HepG2 (cell line): ENCODE measurements around the gene TTC16. TPM values are rescaled to one million over a fixed set of nuclear protein-coding genes. Genes with fewer than 3 reads are reported as not detected.

ENCODE experiments used
- AKAP8 ChIP-seq: sonication (generic); formaldehyde crosslinking; IDR thresholded peaks from 2 replicates; pipeline ENCODE4 v1.5.1; 2020; ENCODE audit warnings: mild to moderate bottlenecking, missing genetic modification reagents
- ARNTL ChIP-seq: sonication (generic); formaldehyde crosslinking; IDR thresholded peaks from 2 replicates; pipeline ENCODE4 v1.4.0; 2020; ENCODE audit warnings: mild to moderate bottlenecking, missing genetic modification reagents
- ATF1 ChIP-seq: IDR thresholded peaks from 2 replicates; pipeline ENCODE4 v1.6.1; 2016; ENCODE audit warnings: mild to moderate bottlenecking, control low read depth
- ATF7 ChIP-seq, 2 experiments: fragments of 450-650 bp in 1 of 2; sonication (generic) in 1 of 2; formaldehyde crosslinking in 1 of 2; IDR thresholded peaks; 2 replicates each; pipeline versions ENCODE4 v1.4.0 to v1.6.1; 2016 to 2020; ENCODE audit warnings: antibody characterized with exemption in 1 of 2, mild to moderate bottlenecking in 1 of 2, missing genetic modification reagents in 1 of 2
- CBFB ChIP-seq: sonication (generic); formaldehyde crosslinking; IDR thresholded peaks from 2 replicates; pipeline ENCODE4 v1.4.0; 2020; ENCODE audit warnings: missing genetic modification reagents
- KDM5A ChIP-seq: fragments of 200-600 bp; sonication (generic); IDR thresholded peaks from 2 replicates; pipeline ENCODE4 v1.7.0; 2018; ENCODE audit warnings: antibody characterized with exemption, mild to moderate bottlenecking, low read length, borderline replicate concordance
- NBN ChIP-seq: fragments of 450-650 bp; conservative IDR thresholded peaks from 2 replicates; pipeline ENCODE4 v1.6.1; 2017
- SP4 ChIP-seq: sonication (generic); formaldehyde crosslinking; IDR thresholded peaks from 2 replicates; pipeline ENCODE4 v1.8.1; 2023; ENCODE audit warnings: mild to moderate bottlenecking, missing genetic modification reagents
- ZBTB21 ChIP-seq: sonication (generic); formaldehyde crosslinking; IDR thresholded peaks from 2 replicates; pipeline ENCODE4 v1.4.0; 2020; ENCODE audit warnings: missing genetic modification reagents
- ZFP1 ChIP-seq: IDR thresholded peaks from 2 replicates; pipeline ENCODE4 v1.6.1; 2016
- ZFP36L1 ChIP-seq: sonication (generic); formaldehyde crosslinking; IDR thresholded peaks from 2 replicates; pipeline ENCODE4 v1.8.0; 2022; ENCODE audit warnings: mild to moderate bottlenecking, missing genetic modification reagents, moderate library complexity
- ZNF317 ChIP-seq: sonication (generic); formaldehyde crosslinking; IDR thresholded peaks from 2 replicates; pipeline ENCODE4 v1.5.0; 2020; ENCODE audit warnings: mild to moderate bottlenecking, missing genetic modification reagents
- ZNF335 ChIP-seq: sonication (generic); formaldehyde crosslinking; IDR thresholded peaks from 2 replicates; pipeline ENCODE4 v1.4.0; 2020; ENCODE audit warnings: missing genetic modification reagents
- ZNF350 ChIP-seq: sonication (generic); formaldehyde crosslinking; IDR thresholded peaks from 2 replicates; pipeline ENCODE4 v1.4.0; 2020; ENCODE audit warnings: mild to moderate bottlenecking, low read depth, missing genetic modification reagents, borderline replicate concordance
- polyA plus RNA-seq, 8 experiments: library from polyadenylated mRNA; depleted of rRNA in 3 of 8; stranded (reverse) in 7 of 8; unstranded in 1 of 8; fragments of >200 nt; fragmentation: Illumina TruSeq in 4 of 8; extraction: Trizol in 4 of 8; gene quantifications; 2 replicates each; pipeline versions ENCODE4 v1.2.1 to v1.2.3, GENCODE V29; 2011 to 2016; ENCODE audit warnings: low read depth in 4 of 8, missing spikeins in 1 of 8, mixed read lengths in 1 of 8; ENCODE audit not compliant: insufficient read depth in 1 of 8
- total RNA-seq, 5 experiments: library from RNA; depleted of rRNA; stranded (reverse); fragments of >200 nt; fragmentation: Illumina TruSeq; extraction: Trizol; gene quantifications; 2 replicates each; pipeline ENCODE4 v1.2.3, GENCODE V29; 2016; ENCODE audit warnings: low read depth in 1 of 5
- TF ChIP-seq, protein P1 (sequence below): sonication (generic); formaldehyde crosslinking; IDR thresholded peaks from 2 replicates; pipeline ENCODE4 v1.5.1; 2020; ENCODE audit warnings: mild to moderate bottlenecking, missing genetic modification reagents, moderate library complexity
- TF ChIP-seq, protein P2 (sequence below): sonication (generic); formaldehyde crosslinking; conservative IDR thresholded peaks from 2 replicates; pipeline ENCODE4 v1.8.0; 2022; ENCODE audit warnings: mild to moderate bottlenecking, moderate library complexity, missing genetic modification reagents
- TF ChIP-seq, protein P3 (sequence below): sonication (generic); formaldehyde crosslinking; conservative IDR thresholded peaks from 2 replicates; pipeline ENCODE4 v1.8.0; 2022; ENCODE audit warnings: missing genetic modification reagents
- TF ChIP-seq, protein P4 (sequence below): IDR thresholded peaks from 2 replicates; pipeline ENCODE4 v1.6.1; 2018; ENCODE audit warnings: missing genetic modification reagents, mild to moderate bottlenecking, missing compliant biosample characterization
- TF ChIP-seq, protein P5 (sequence below): sonication (generic); formaldehyde crosslinking; IDR thresholded peaks from 2 replicates; pipeline ENCODE4 v1.8.1; 2023; ENCODE audit warnings: missing genetic modification reagents, mild to moderate bottlenecking, borderline replicate concordance
- TF ChIP-seq, protein P6 (sequence below): IDR thresholded peaks from 2 replicates; pipeline ENCODE4 v1.6.1; 2012; ENCODE audit warnings: inconsistent platforms

The TTC16 gene
- total and polyA plus RNA-seq, 2 of the 13 experiments (the other 11 are each of a cell fraction or from before 2014, with no cell fraction given): not detected

DNA sequence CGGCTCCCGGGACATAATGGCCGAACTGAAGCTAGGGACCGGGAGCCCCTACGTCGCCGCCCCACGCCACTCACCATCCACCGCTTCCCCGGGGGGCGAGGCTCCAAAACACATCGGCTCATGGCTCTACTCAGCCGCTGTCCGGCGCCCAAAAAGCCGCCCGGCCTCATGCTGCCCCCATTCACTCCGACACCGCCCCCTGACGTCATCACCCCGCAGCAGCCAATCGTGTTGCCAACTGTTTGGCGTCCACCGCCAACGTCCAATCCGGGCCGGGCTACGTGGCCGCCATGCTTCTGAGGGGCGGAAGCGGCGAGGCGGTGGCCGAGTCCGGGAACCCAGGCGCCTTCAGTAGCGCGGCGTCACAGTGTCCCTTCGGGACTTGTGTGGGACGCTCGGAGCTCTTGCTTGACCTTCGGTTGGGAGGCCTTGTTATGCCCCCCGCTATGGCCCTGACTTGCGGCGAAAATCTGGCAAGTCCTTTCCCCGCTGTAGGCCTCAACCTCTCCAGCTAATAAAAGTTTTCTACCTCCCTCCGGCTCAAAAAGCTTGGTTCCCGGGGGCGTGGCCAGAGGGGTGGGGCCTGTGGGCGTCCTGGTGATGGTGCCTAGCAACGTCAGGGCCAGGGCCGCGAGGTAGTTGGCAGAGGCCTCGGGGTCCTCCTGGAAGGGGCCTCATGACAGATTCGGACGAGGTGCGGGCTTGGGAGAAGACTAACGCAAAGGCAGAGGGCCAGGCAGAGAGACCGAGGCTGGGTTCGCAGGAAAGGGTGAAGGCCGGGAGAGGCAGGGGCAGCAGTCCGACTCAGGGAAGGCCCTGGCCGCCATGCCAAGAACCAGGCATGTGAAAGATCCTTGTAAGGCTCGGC lies at the start of gene TTC16, which contains the start of gene PTRH1 (continued):
- TF ChIP-seq ZBTB21 (0 out of 2 replicates have a peak, but pooled peaks have one; percentile 26), ZNF335 (CRISPR knock-in tag) (peak; percentile 89), ZNF350 (CRISPR knock-in tag) (no peak; the same call in 1 of the 2 replicates), ZNF317 (CRISPR knock-in tag) (0 out of 2 replicates have a peak, but pooled peaks have one; percentile 46), AKAP8 (CRISPR knock-in tag) (0 out of 2 replicates have a peak, but pooled peaks have one; percentile 30), SP4 (CRISPR knock-in tag) (peak; percentile 92), CBFB (CRISPR knock-in tag) (peak; percentile 20; the same call in 1 of the 2 replicates), ATF7 (IDR thresholded peaks at IDR 0.05) (peak; percentile 98), ATF7 (CRISPR knock-in tag; IDR thresholded peaks at IDR 0.05) (peak; percentile 85; the same call in 1 of the 2 replicates), ATF1 (CRISPR knock-in tag) (peak; percentile 96), ZFP36L1 (CRISPR knock-in tag) (no peak), ZFP1 (0 out of 2 replicates have a peak, but pooled peaks have one; percentile 32), NBN (no peak), ARNTL (CRISPR knock-in tag) (no peak), KDM5A (no peak)
- TF ChIP-seq, protein P1, sequence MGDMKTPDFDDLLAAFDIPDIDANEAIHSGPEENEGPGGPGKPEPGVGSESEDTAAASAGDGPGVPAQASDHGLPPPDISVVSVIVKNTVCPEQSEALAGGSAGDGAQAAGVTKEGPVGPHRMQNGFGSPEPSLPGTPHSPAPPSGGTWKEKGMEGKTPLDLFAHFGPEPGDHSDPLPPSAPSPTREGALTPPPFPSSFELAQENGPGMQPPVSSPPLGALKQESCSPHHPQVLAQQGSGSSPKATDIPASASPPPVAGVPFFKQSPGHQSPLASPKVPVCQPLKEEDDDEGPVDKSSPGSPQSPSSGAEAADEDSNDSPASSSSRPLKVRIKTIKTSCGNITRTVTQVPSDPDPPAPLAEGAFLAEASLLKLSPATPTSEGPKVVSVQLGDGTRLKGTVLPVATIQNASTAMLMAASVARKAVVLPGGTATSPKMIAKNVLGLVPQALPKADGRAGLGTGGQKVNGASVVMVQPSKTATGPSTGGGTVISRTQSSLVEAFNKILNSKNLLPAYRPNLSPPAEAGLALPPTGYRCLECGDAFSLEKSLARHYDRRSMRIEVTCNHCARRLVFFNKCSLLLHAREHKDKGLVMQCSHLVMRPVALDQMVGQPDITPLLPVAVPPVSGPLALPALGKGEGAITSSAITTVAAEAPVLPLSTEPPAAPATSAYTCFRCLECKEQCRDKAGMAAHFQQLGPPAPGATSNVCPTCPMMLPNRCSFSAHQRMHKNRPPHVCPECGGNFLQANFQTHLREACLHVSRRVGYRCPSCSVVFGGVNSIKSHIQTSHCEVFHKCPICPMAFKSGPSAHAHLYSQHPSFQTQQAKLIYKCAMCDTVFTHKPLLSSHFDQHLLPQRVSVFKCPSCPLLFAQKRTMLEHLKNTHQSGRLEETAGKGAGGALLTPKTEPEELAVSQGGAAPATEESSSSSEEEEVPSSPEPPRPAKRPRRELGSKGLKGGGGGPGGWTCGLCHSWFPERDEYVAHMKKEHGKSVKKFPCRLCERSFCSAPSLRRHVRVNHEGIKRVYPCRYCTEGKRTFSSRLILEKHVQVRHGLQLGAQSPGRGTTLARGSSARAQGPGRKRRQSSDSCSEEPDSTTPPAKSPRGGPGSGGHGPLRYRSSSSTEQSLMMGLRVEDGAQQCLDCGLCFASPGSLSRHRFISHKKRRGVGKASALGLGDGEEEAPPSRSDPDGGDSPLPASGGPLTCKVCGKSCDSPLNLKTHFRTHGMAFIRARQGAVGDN: peak; percentile 80
- TF ChIP-seq, protein P2, sequence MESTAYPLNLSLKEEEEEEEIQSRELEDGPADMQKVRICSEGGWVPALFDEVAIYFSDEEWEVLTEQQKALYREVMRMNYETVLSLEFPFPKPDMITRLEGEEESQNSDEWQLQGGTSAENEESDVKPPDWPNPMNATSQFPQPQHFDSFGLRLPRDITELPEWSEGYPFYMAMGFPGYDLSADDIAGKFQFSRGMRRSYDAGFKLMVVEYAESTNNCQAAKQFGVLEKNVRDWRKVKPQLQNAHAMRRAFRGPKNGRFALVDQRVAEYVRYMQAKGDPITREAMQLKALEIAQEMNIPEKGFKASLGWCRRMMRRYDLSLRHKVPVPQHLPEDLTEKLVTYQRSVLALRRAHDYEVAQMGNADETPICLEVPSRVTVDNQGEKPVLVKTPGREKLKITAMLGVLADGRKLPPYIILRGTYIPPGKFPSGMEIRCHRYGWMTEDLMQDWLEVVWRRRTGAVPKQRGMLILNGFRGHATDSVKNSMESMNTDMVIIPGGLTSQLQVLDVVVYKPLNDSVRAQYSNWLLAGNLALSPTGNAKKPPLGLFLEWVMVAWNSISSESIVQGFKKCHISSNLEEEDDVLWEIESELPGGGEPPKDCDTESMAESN (CRISPR knock-in tag): peak; percentile 69; the same call in 1 of the 2 replicates
- TF ChIP-seq, protein P3, sequence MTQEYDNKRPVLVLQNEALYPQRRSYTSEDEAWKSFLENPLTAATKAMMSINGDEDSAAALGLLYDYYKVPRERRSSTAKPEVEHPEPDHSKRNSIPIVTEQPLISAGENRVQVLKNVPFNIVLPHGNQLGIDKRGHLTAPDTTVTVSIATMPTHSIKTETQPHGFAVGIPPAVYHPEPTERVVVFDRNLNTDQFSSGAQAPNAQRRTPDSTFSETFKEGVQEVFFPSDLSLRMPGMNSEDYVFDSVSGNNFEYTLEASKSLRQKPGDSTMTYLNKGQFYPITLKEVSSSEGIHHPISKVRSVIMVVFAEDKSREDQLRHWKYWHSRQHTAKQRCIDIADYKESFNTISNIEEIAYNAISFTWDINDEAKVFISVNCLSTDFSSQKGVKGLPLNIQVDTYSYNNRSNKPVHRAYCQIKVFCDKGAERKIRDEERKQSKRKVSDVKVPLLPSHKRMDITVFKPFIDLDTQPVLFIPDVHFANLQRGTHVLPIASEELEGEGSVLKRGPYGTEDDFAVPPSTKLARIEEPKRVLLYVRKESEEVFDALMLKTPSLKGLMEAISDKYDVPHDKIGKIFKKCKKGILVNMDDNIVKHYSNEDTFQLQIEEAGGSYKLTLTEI: no peak
- TF ChIP-seq, protein P4, sequence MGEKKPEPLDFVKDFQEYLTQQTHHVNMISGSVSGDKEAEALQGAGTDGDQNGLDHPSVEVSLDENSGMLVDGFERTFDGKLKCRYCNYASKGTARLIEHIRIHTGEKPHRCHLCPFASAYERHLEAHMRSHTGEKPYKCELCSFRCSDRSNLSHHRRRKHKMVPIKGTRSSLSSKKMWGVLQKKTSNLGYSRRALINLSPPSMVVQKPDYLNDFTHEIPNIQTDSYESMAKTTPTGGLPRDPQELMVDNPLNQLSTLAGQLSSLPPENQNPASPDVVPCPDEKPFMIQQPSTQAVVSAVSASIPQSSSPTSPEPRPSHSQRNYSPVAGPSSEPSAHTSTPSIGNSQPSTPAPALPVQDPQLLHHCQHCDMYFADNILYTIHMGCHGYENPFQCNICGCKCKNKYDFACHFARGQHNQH (CRISPR knock-in tag): no peak
- TF ChIP-seq, protein P5, sequence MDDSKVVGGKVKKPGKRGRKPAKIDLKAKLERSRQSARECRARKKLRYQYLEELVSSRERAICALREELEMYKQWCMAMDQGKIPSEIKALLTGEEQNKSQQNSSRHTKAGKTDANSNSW: no peak; the same call in 1 of the 2 replicates
- TF ChIP-seq, protein P6, sequence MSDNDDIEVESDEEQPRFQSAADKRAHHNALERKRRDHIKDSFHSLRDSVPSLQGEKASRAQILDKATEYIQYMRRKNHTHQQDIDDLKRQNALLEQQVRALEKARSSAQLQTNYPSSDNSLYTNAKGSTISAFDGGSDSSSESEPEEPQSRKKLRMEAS: peak; percentile 62
